Neutrophil (primary cell): ENCODE measurements around the gene SSUH2.
"Not testable (repeated sequence)": the region's sequence is repeated elsewhere in the genome, so short reads cannot be mapped to it uniquely, and the experiment has no call there.

Source experiments
- H3K27ac ChIP-seq: fragments of 200-600 bp; sonication (generic); 2 replicates; pipeline ENCODE4 v1.5.1; 2016; ENCODE audit warnings: mild to moderate bottlenecking, moderate library complexity
- H3K27me3 ChIP-seq: fragments of 200-600 bp; sonication (generic); 2 replicates; pipeline ENCODE4 v1.6.0; 2016; ENCODE audit warnings: mild to moderate bottlenecking
- H3K36me3 ChIP-seq: fragments of 200-600 bp; sonication (generic); 2 replicates; pipeline ENCODE4 v1.5.1; 2017
- H3K4me1 ChIP-seq, 2 experiments: fragments of 200-600 bp in 1 of 2; sonication (generic) in 1 of 2; 1 replicate in 1 of 2; 2 replicates in 1 of 2; pipeline versions ENCODE4 v1.5.1 to v1.6.1; 2013 to 2016; ENCODE audit warnings: low read depth in 1 of 2, low read length in 1 of 2, mild to moderate bottlenecking in 1 of 2, moderate library complexity in 1 of 2; ENCODE audit not compliant: control insufficient read depth in 1 of 2, insufficient read depth in 1 of 2
- H3K4me3 ChIP-seq, 2 experiments: fragments of 200-600 bp in 1 of 2; sonication (generic) in 1 of 2; 1 replicate in 1 of 2; 2 replicates in 1 of 2; pipeline ENCODE4 v1.5.1; 2013 to 2016; ENCODE audit warnings: low read depth in 1 of 2, low read length in 1 of 2, mild to moderate bottlenecking in 1 of 2, moderate library complexity in 1 of 2
- H3K9me3 ChIP-seq: fragments of 200-600 bp; sonication (generic); 2 replicates; pipeline ENCODE4 v1.5.1; 2016
- TF ChIP-seq, protein P1 (sequence below): fragments of 200-600 bp; sonication (generic); IDR thresholded peaks from 2 replicates; pipeline ENCODE4 v1.5.1; 2016; ENCODE audit warnings: antibody characterized with exemption

The SSUH2 gene

DNA sequence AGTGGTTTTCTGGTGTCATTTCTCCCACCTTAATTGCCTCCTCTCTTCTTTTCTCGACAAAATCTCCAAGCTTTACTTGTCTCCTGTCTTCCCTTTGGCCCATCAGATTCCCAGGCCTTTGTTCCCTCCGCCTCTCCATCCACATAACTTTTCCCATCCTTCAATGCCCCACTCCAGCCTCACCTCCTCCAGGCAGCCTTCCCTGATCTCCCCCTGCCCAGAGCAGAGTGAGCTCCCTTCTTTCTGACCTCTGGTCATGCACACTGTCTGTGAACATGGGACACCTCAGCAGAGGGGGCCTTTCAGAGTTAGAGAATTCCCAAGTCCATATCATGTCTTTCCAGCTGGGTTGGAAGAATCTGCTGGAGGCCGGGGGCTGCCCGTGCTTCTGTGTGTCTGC is 14.6 kb upstream of the SSUH2 start:
- Histone ChIP-seq H3K27ac (no peak overlapping the region), H3K9me3 (no peaks in the 10 kb centered on the region), H3K4me3 (no peak overlapping the region), H3K27me3 (peaks cover 26% of the 10 kb centered on the region), H3K4me1 (no peaks in the 10 kb centered on the region), H3K36me3 (no peaks in the 10 kb centered on the region)
- TF ChIP-seq, protein P1, sequence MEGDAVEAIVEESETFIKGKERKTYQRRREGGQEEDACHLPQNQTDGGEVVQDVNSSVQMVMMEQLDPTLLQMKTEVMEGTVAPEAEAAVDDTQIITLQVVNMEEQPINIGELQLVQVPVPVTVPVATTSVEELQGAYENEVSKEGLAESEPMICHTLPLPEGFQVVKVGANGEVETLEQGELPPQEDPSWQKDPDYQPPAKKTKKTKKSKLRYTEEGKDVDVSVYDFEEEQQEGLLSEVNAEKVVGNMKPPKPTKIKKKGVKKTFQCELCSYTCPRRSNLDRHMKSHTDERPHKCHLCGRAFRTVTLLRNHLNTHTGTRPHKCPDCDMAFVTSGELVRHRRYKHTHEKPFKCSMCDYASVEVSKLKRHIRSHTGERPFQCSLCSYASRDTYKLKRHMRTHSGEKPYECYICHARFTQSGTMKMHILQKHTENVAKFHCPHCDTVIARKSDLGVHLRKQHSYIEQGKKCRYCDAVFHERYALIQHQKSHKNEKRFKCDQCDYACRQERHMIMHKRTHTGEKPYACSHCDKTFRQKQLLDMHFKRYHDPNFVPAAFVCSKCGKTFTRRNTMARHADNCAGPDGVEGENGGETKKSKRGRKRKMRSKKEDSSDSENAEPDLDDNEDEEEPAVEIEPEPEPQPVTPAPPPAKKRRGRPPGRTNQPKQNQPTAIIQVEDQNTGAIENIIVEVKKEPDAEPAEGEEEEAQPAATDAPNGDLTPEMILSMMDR = no peak

DNA sequence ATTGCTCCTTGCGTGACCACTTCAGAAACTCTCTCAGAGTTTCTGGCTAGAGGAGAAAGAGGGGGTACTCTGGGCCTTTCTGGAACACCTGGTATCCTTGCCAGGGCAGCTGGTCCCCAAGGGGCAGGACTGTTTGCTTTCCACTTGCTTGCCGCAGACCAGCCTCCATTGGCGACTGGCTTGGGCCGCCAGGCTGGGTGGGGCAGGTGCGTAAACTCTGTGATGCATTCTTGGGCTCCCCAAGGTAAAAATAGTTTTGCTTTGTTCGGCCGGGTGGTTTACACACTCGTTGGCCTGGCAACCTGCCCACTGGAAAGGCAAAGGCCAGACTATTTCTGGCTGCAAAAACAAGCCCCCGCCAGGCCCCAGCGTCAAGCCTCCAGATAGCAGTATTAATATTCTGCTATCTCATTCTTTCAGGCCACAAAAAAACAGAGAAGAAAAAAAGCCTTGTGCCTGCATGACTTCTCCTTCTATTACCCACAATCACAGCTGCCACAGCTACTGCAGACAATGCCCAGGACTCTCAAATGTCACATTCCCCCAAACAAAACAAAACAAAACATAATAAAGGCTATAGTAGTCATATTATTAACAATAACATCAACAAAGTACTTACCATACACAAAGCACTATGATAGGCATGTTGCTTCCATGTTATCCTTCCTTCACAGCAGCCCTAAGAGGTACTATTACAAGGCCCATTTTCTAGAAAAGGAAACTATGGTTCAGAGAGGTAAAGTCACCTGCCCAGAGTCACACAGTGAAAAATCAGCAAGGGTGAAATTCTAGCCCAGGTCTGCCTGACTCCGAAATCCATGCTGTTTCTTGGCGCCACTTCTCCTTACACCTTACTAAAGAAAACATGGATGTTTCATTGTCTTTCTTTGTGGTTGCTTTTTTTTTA is 14.0 kb upstream of the SSUH2 start:
- Histone ChIP-seq H3K27ac (no peak overlapping the region), H3K9me3 (no peaks in the 10 kb centered on the region), H3K4me3 (no peak overlapping the region), H3K4me1 (no peaks in the 10 kb centered on the region), H3K27me3 (peaks cover 26% of the 10 kb centered on the region), H3K36me3 (no peaks in the 10 kb centered on the region)
- TF ChIP-seq, protein P1 = no peak

GRCh38 chr3:8657804-8658305 is 13.3 kb upstream of the SSUH2 start:
- H3K4me3 ChIP-seq = no peak overlapping the region
- peaks cover 26% of the 10 kb centered on the region for H3K27me3 ChIP-seq
- no peaks in the 10 kb centered on the region for H3K4me1 ChIP-seq
- no peaks in the 10 kb centered on the region for H3K36me3 ChIP-seq
- H3K27ac ChIP-seq = no peak overlapping the region
- TF ChIP-seq, protein P1 = no peak
- no peaks in the 10 kb centered on the region for H3K9me3 ChIP-seq

DNA sequence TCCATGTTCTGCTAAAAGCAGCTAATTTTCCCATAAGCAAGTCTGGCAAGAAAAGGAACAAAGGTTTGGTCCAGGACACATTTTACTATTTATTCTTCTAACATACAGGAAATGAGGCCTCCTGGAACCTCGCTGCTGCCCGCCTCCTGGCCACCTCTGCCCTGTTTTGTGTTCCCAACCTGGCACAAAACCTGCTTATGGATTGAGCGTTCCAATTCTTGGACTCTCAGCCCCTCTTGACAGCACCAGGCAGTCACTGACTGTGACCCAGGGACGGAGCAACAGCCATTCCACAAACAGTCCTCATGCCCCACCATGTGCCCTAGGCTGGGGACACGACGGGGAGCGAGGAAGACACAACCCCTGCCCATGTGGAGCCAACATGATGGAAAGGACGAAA is 11.6 kb upstream of the SSUH2 start:
- Histone ChIP-seq H3K9me3 (no peaks in the 10 kb centered on the region), H3K36me3 (no peaks in the 10 kb centered on the region), H3K4me3 (no peak overlapping the region), H3K27me3 (peaks cover 26% of the 10 kb centered on the region), H3K4me1 (no peaks in the 10 kb centered on the region), H3K27ac (no peak overlapping the region)
- TF ChIP-seq, protein P1 = no peak

DNA sequence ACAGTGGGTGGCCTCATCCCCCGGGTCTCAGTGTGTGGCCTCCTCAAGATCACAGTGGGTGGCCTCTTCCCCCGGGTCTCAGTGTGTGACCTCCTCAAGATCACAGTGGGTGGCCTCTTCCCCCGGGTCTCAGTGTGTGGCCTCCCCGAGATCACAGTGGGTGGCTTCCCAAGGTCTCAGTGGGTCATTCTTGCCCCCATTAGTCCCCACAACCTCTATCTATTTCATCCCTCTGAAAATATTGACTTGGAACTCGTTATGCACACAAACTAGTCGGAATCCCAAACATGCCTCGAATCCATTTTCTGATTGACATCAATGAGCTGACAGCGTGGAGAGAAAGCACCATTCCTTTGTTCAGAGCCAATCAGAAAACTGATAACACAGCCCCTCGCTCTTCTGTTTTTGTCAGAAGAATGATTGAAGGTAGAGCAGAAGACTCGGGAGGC is 10.8 kb upstream of the SSUH2 start:
- Histone ChIP-seq H3K27me3 (peaks cover 26% of the 10 kb centered on the region), H3K9me3 (no peaks in the 10 kb centered on the region), H3K4me3 (no peak overlapping the region), H3K36me3 (no peaks in the 10 kb centered on the region), H3K4me1 (no peaks in the 10 kb centered on the region), H3K27ac (no peak overlapping the region)
- TF ChIP-seq, protein P1 = no peak

DNA sequence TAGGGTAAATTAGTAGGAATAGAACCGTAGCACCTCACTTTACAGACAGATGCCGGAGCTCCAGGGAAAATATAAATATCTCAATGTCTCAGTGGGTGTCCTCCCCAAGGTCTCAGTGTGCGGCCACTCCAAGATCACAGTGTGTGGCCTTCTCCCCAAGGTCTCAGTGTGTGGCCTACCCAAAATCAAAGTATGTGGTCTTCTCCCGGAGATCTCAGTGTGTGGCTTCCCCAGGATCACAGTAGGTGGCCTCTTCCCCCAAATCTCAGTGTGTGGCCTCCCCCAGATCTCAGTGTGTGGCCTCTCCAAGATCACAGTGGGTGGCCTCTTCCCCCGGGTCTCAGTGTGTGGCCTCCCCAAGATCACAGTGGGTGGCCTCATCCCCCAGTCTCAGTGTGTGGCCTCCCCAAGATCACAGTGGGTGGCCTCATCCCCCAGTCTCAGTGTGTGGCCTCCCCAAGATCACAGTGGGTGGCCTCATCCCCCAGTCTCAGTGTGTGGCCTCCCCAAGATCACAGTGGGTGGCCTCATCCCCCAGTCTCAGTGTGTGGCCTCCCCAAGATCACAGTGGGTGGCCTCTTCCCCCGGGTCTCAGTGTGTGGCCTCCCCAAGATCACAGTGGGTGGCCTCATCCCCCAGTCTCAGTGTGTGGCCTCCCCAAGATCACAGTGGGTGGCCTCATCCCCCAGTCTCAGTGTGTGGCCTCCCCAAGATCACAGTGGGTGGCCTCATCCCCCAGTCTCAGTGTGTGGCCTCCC is 10.2 kb upstream of the SSUH2 start:
- H3K36me3 ChIP-seq, H3K9me3 ChIP-seq, H3K4me3 ChIP-seq, H3K27ac ChIP-seq, H3K4me1 ChIP-seq: not testable (repeated sequence)
- H3K27me3 ChIP-seq = peaks cover 26% of the 10 kb centered on the region
